SH-SY5Y (cell line): ENCODE results near the gene HMCN1.

Source experiments
- GATA2 ChIP-seq: IDR thresholded peaks from 2 replicates; pipeline ENCODE4 v1.6.1; 2011; ENCODE audit warnings: mild to moderate bottlenecking, low read depth, low read length
- GATA3 ChIP-seq: IDR thresholded peaks from 2 replicates; pipeline ENCODE4 v1.6.1; 2011; ENCODE audit warnings: low read depth, mild to moderate bottlenecking, low read length, moderate library complexity

DNA sequence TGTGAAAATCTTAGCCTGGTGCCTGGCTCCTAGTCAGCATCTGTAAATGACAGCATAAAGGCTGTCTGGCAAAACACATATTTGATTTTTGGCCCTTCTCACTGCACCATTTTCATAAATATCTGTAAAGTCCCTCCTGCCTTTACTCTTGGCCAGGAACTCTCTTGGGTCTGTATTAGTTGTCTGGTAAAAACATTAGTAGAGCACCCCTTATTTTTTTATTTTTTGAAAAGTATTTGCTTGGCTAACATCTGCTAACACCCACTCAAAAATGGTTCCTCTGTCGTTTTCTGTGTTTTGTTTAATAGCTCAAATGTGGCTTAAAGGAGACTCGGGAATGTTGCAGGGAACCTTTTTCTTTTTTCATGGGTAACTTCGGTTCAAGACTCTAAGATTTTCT, 293.4 kb downstream of the HMCN1 start:
- TF ChIP-seq GATA2: no peak
- TF ChIP-seq GATA3: no peak
